Esophagus muscularis mucosa (tissue), 4 donors: ENCODE measurements around the gene MPRIP. TPM values are rescaled to one million over a fixed set of nuclear protein-coding genes. Genes with fewer than 3 reads are reported as not detected.
A peak's percentile ranks its signal among the peaks of the same experiment; 100 is the strongest.

Experiments used
- DNase-seq: peaks from one replicate; pipeline ENCODE4 v3.0.0-alpha.2; 2017; ENCODE audit errors: extremely low spot score
- H3K27ac ChIP-seq, 4 donors: fragments of 200-600 bp; sonication (generic); replicated peaks in 1 of 4; 1 replicate in 3 of 4; 2 replicates in 1 of 4; pipeline ENCODE4 v1.5.1; 2016 to 2019; ENCODE audit warnings: mild to moderate bottlenecking in 1 of 4
- H3K27me3 ChIP-seq, 4 donors: fragments of 200-600 bp; sonication (generic); one replicate each; pipeline versions ENCODE4 v1.5.1 to v1.6.0; 2016 to 2019
- H3K36me3 ChIP-seq, 4 donors: fragments of 200-600 bp; sonication (generic); one replicate each; pipeline ENCODE4 v1.5.1; 2016 to 2019
- H3K4me1 ChIP-seq, 4 donors: fragments of 200-600 bp; sonication (generic); one replicate each; pipeline ENCODE4 v1.5.1; 2016 to 2019
- H3K4me3 ChIP-seq, 4 donors: fragments of 200-600 bp; sonication (generic); 1 replicate in 2 of 4; 2 replicates in 2 of 4; pipeline ENCODE4 v1.5.1; 2016 to 2019; ENCODE audit warnings: mild to moderate bottlenecking in 4 of 4, moderate library complexity in 1 of 4
- H3K9me3 ChIP-seq, 4 donors: fragments of 200-600 bp; sonication (generic); 1 replicate in 3 of 4; 2 replicates in 1 of 4; pipeline ENCODE4 v1.5.1; 2016 to 2019
- CTCF ChIP-seq, 3 experiments: fragments of 200-600 bp in 2 of 3; fragments of 450-650 bp in 1 of 3; sonication (generic) in 2 of 3; IDR thresholded peaks; one replicate each; pipeline ENCODE4 v1.5.1; 2017 to 2019; ENCODE audit warnings: antibody characterized with exemption in 3 of 3, mild to moderate bottlenecking in 2 of 3, moderate library complexity in 1 of 3
- EP300 ChIP-seq: sonication (generic); formaldehyde crosslinking; IDR thresholded peaks from one replicate; pipeline ENCODE4 v1.6.1; 2017; ENCODE audit warnings: antibody characterized with exemption
- POLR2A ChIP-seq: fragments of 450-650 bp; IDR thresholded peaks from one replicate; pipeline ENCODE4 v1.6.1; 2017; ENCODE audit warnings: antibody characterized with exemption, moderate library complexity, mild to moderate bottlenecking, low read depth
- POLR2AphosphoS5 ChIP-seq, 2 donors: sonication (generic); formaldehyde crosslinking; IDR thresholded peaks; one replicate each; pipeline ENCODE4 v1.6.1; 2017; ENCODE audit warnings: antibody characterized with exemption in 2 of 2
- WGBS: methylation state at CpG from one replicate; pipeline ENCODE4 v1.1.5; 2018; 5-methylcytosine and 5-hydroxymethylcytosine counted together
- intact Hi-C: fragments of 100-400 bp; cut with DNase I; formaldehyde crosslinking; loops from one replicate; pipeline ENCODE4 v1.15.1; 2023
- total RNA-seq, 4 donors: library from RNA; depleted of rRNA; stranded (reverse); fragments of >200 nt; gene quantifications; one replicate each; pipeline versions ENCODE4 v1.1.0 to v1.2.1, GENCODE V29; 2016

Gene MPRIP
- total RNA-seq, 4 donors from 2014 or later: 108 to 194 (median 129) TPM

- Histone ChIP-seq H3K27me3 (no peaks in the 10 kb centered on the region), H3K4me3 (no peak overlapping the region), H3K36me3 (peaks cover 0 to 7% (median 0%) of the 10 kb centered on the region in 4 donors), H3K4me1 (peaks cover 54 to 98% (median 74%) of the 10 kb centered on the region in 4 donors), H3K9me3 (no peaks in the 10 kb centered on the region), H3K27ac (peak overlapping the region in 3 of 4 donors; percentile 9 to 22 (median 18))
- 89% methylated on average over 6 of the region's 6 CpGs for WGBS
- TF ChIP-seq CTCF (IDR thresholded peaks at IDR 0.05) (no peak), EP300 (no peak), POLR2AphosphoS5 (IDR thresholded peaks at IDR 0.05) (no peak), POLR2A (no peak)
- intact Hi-C loops: no loop called here
- DNase-seq: no peak
Measured at GRCh38 chr17:17104036-17104435, 61.8 kb downstream of the MPRIP start.

- Histone ChIP-seq H3K4me1 (peaks cover 54 to 98% (median 74%) of the 10 kb centered on the region in 4 donors), H3K27me3 (no peaks in the 10 kb centered on the region), H3K9me3 (no peaks in the 10 kb centered on the region), H3K27ac (peak overlapping the region in 1 of 4 donors; percentile 9), H3K36me3 (peaks cover 0 to 7% (median 0%) of the 10 kb centered on the region in 4 donors), H3K4me3 (no peak overlapping the region)
- 64% methylated on average over 11 of the region's 11 CpGs for WGBS
- intact Hi-C loops: no loop called here
- DNase-seq: no peak
- TF ChIP-seq POLR2AphosphoS5 (IDR thresholded peaks at IDR 0.05): no peak
- TF ChIP-seq POLR2A: no peak
- TF ChIP-seq EP300: no peak
- TF ChIP-seq CTCF (IDR thresholded peaks at IDR 0.05): no peak
Measured at GRCh38 chr17:17104494-17104893, 62.2 kb downstream of the MPRIP start.

GRCh38 chr17:17105976-17106375, 63.7 kb downstream of the MPRIP start:
- intact Hi-C loops: no loop called here
- H3K4me3 ChIP-seq: no peak overlapping the region

GRCh38 chr17:17106756-17107155, 64.5 kb downstream of the MPRIP start:
- Histone ChIP-seq H3K4me1 (peaks cover 65 to 96% (median 88%) of the 10 kb centered on the region in 4 donors), H3K4me3 (no peak overlapping the region), H3K36me3 (peaks cover 0 to 7% (median 0%) of the 10 kb centered on the region in 4 donors), H3K9me3 (no peaks in the 10 kb centered on the region), H3K27ac (peak overlapping the region; percentile 46 to 67 (median 52)), H3K27me3 (no peaks in the 10 kb centered on the region)
- DNase-seq: no peak
- intact Hi-C loops: no loop called here
- WGBS: 30% methylated on average over 3 of the region's 3 CpGs
- TF ChIP-seq POLR2A: no peak
- no peak for TF ChIP-seq POLR2AphosphoS5 (IDR thresholded peaks at IDR 0.05)
- no peak for TF ChIP-seq CTCF (IDR thresholded peaks at IDR 0.05)
- no peak for TF ChIP-seq EP300

More at GRCh38 chr17:17105976-17106375, 63.7 kb downstream of the MPRIP start:
- 79% methylated on average over 5 of the region's 7 CpGs for WGBS
- Histone ChIP-seq H3K4me1 (peaks cover 66 to 97% (median 85%) of the 10 kb centered on the region in 4 donors), H3K36me3 (peaks cover 0 to 7% (median 0%) of the 10 kb centered on the region in 4 donors), H3K9me3 (no peaks in the 10 kb centered on the region), H3K27ac (peak overlapping the region; percentile 28 to 67 (median 42)), H3K27me3 (no peaks in the 10 kb centered on the region)
- DNase-seq: no peak
- TF ChIP-seq POLR2AphosphoS5 (IDR thresholded peaks at IDR 0.05) (no peak), POLR2A (no peak), CTCF (IDR thresholded peaks at IDR 0.05) (no peak), EP300 (no peak)

GRCh38 chr17:17107281-17107680, 65.0 kb downstream of the MPRIP start:
- Histone ChIP-seq H3K36me3 (peaks cover 0 to 5% (median 0%) of the 10 kb centered on the region in 4 donors), H3K4me3 (no peak overlapping the region), H3K4me1 (peaks cover 68 to 96% (median 91%) of the 10 kb centered on the region in 4 donors), H3K27me3 (no peaks in the 10 kb centered on the region), H3K27ac (peak overlapping the region; percentile 46 to 67 (median 52)), H3K9me3 (no peaks in the 10 kb centered on the region)
- intact Hi-C loops: no loop called here
- no peak for DNase-seq
- 69% methylated on average over 4 of the region's 4 CpGs for WGBS
- TF ChIP-seq POLR2A (no peak), EP300 (no peak), CTCF (IDR thresholded peaks at IDR 0.05) (no peak), POLR2AphosphoS5 (IDR thresholded peaks at IDR 0.05) (no peak)
